Measurements from ENCODE around the gene EEIG1.
A peak's percentile ranks its signal among the peaks of the same experiment; 100 is the strongest.

EEIG1 gene

DNA sequence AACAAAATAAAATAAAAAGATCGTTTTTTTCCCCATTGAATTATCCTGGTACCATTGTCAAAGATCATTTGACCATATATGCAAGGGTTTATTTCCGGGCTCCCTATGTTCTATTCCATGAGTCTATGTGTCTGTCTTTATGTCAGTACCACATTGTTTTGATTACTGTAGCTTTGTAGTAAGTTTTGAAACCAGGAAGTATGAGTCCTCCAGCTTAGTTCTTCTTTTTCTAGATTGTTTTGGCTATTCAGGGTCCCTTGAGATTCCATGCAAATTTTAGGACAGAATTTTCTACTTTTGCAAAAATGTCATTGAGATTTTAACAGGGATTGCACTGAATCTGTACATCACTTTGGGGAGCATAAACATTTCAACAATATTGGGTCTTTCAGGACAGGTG is 18.7 kb upstream of the EEIG1 start:
- Histone ChIP-seq H3F3A (ENCODE audit: low read depth) (no peaks in the 10 kb centered on the region), H3K4me2 (ENCODE audit: low read depth, low read length, poor library complexity, severe bottlenecking) (no peak overlapping the region)

GRCh38 chr9:127993721-127994120 is 12.9 kb upstream of the EEIG1 start:
- TF ChIP-seq EZH2phosphoT487 (IDR thresholded peaks at IDR 0.05; ENCODE audit: borderline replicate concordance): no peak
- TF ChIP-seq CTCF (conservative IDR thresholded peaks at IDR 0.05; ENCODE audit: low read length): no peak
- no peaks in the 10 kb centered on the region for H3K9me2 ChIP-seq (replicated peaks; ENCODE audit: low read depth, low read length)
- no peak overlapping the region for H3K4me3 ChIP-seq (ENCODE audit: low read length, poor library complexity, severe bottlenecking)
- no peak overlapping the region for H3K4me2 ChIP-seq (ENCODE audit: low read depth, low read length, poor library complexity, severe bottlenecking)
- H3K9ac ChIP-seq (ENCODE audit: low read depth, low read length, poor library complexity, severe bottlenecking): no peak overlapping the region
- H4K20me1 ChIP-seq (ENCODE audit: insufficient read depth, low read length, poor library complexity, severe bottlenecking): no peaks in the 10 kb centered on the region
- no peak overlapping the region for H2AFZ ChIP-seq (ENCODE audit: low read length)
- H3K36me3 ChIP-seq (ENCODE audit: insufficient read depth, low read length): no peaks in the 10 kb centered on the region
- H3K27me3 ChIP-seq (ENCODE audit: insufficient read depth, low read length, poor library complexity, severe bottlenecking): no peaks in the 10 kb centered on the region
- H3K9me3 ChIP-seq (ENCODE audit: insufficient read depth, low read depth, low read length): no peaks in the 10 kb centered on the region
- no peaks in the 10 kb centered on the region for H3K79me2 ChIP-seq (ENCODE audit: insufficient read depth, low read length)
- peaks cover 6% of the 10 kb centered on the region for H3K4me1 ChIP-seq (ENCODE audit: insufficient read depth, low read length, poor library complexity, severe bottlenecking)
- H3F3A ChIP-seq (ENCODE audit: low read depth): no peaks in the 10 kb centered on the region

More for the DNA sequence above, 18.7 kb upstream of the EEIG1 start:
- Histone ChIP-seq H3K79me2 (ENCODE audit: insufficient read depth, low read length) (no peaks in the 10 kb centered on the region), H3K4me3 (ENCODE audit: low read length, poor library complexity, severe bottlenecking) (no peak overlapping the region), H2AFZ (ENCODE audit: low read length) (no peak overlapping the region), H3K9me2 (replicated peaks; ENCODE audit: low read depth, low read length) (no peaks in the 10 kb centered on the region), H3K9me3 (ENCODE audit: insufficient read depth, low read depth, low read length) (no peaks in the 10 kb centered on the region), H4K20me1 (ENCODE audit: insufficient read depth, low read length, poor library complexity, severe bottlenecking) (no peaks in the 10 kb centered on the region), H3K4me1 (ENCODE audit: insufficient read depth, low read length, poor library complexity, severe bottlenecking) (no peaks in the 10 kb centered on the region), H3K9ac (ENCODE audit: low read depth, low read length, poor library complexity, severe bottlenecking) (no peak overlapping the region), H3K36me3 (ENCODE audit: insufficient read depth, low read length) (no peaks in the 10 kb centered on the region), H3K27me3 (ENCODE audit: insufficient read depth, low read length, poor library complexity, severe bottlenecking) (no peaks in the 10 kb centered on the region)
- TF ChIP-seq EZH2phosphoT487 (IDR thresholded peaks at IDR 0.05; ENCODE audit: borderline replicate concordance): no peak
- no peak for TF ChIP-seq CTCF (conservative IDR thresholded peaks at IDR 0.05; ENCODE audit: low read length)

DNA sequence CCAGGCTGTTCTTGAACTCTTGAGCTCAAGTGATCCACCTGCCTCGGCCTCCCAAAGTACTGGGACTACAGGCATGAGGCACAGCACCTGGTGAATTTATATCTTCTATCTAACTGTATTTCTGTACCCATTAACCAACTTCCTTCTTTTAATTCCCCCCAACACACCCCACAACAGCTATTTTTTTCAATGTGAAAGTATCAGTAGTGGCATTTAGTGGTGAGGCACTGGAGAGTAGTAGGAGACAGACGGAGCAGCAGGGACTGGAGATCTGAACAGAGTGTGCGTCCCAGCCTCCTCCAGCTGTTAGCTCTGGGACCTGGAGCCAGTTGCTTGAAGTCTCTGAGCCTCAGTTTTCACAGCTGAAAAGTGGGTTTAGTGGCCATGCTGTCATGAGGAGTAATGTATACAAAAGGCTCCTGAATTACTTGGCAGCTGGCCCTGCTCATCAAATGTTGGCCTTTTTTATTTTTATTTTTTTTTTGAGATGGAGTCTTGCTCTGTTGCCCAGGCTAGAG is 11.0 kb upstream of the EEIG1 start:
- Histone ChIP-seq H3K4me1 (ENCODE audit: insufficient read depth, low read length, poor library complexity, severe bottlenecking) (peaks cover 6% of the 10 kb centered on the region), H3K9me2 (replicated peaks; ENCODE audit: low read depth, low read length) (no peaks in the 10 kb centered on the region), H3K9me3 (ENCODE audit: insufficient read depth, low read depth, low read length) (no peaks in the 10 kb centered on the region), H3K79me2 (ENCODE audit: insufficient read depth, low read length) (no peaks in the 10 kb centered on the region), H3K4me3 (ENCODE audit: low read length, poor library complexity, severe bottlenecking) (no peak overlapping the region), H3K36me3 (ENCODE audit: insufficient read depth, low read length) (no peaks in the 10 kb centered on the region), H3F3A (ENCODE audit: low read depth) (no peaks in the 10 kb centered on the region), H4K20me1 (ENCODE audit: insufficient read depth, low read length, poor library complexity, severe bottlenecking) (no peaks in the 10 kb centered on the region), H2AFZ (ENCODE audit: low read length) (peak overlapping the region; percentile 23; the same call in 1 of the 2 replicates), H3K27me3 (ENCODE audit: insufficient read depth, low read length, poor library complexity, severe bottlenecking) (no peaks in the 10 kb centered on the region), H3K9ac (ENCODE audit: low read depth, low read length, poor library complexity, severe bottlenecking) (no peak overlapping the region), H3K4me2 (ENCODE audit: low read depth, low read length, poor library complexity, severe bottlenecking) (no peak overlapping the region)
- TF ChIP-seq EZH2phosphoT487 (IDR thresholded peaks at IDR 0.05; ENCODE audit: borderline replicate concordance) (no peak), CTCF (conservative IDR thresholded peaks at IDR 0.05; ENCODE audit: low read length) (no peak)
